Activated CD8-positive, alpha-beta T cell treated with anti-CD3 and anti-CD28 coated beads, Interleukin-2, amount 10 ng/mL, durations not matched to agents 7 days and 5 days (primary cell): ENCODE results near the gene RHOB. TPM values are rescaled to one million over a fixed set of nuclear protein-coding genes. Genes with fewer than 3 reads are reported as not detected.

ENCODE experiments used
- ATAC-seq: fragments of 150-1000 bp; cut with Tn5 transposase; one replicate; pipeline ENCODE4 v1.10.0; 2021; ENCODE audit warnings: moderate library complexity
- CTCF ChIA-PET: fragments of 350-600 bp; sonication (Branson Sonifier 250); formaldehyde crosslinking; loops from one replicate; lab custom pipeline; 2021; ENCODE audit warnings: antibody characterized with exemption; lab: Charles Lee
- POLR2A ChIA-PET: fragments of 350-600 bp; sonication (Branson Sonifier 250); formaldehyde crosslinking; loops from one replicate; lab custom pipeline; 2021; ENCODE audit warnings: antibody characterized with exemption; lab: Charles Lee
- DNase-seq: peaks from one replicate; pipeline ENCODE4 v3.0.0-alpha.2; 2020
- H3K27ac Mint-ChIP-seq: one replicate; pipeline ENCODE4 v1.8.0; 2021; ENCODE audit warnings: mild to moderate bottlenecking, mixed read lengths
- H3K27me3 Mint-ChIP-seq: one replicate; pipeline ENCODE4 v1.8.0; 2021; ENCODE audit warnings: low read depth, mixed read lengths
- H3K36me3 Mint-ChIP-seq: one replicate; pipeline ENCODE4 v1.8.0; 2021; ENCODE audit warnings: low read depth, mixed read lengths
- H3K4me1 Mint-ChIP-seq: one replicate; pipeline ENCODE4 v1.8.0; 2021; ENCODE audit warnings: low read depth, mixed read lengths
- H3K4me3 Mint-ChIP-seq: one replicate; pipeline ENCODE4 v1.8.0; 2021; ENCODE audit warnings: mild to moderate bottlenecking, mixed read lengths
- H3K9me3 Mint-ChIP-seq: one replicate; pipeline ENCODE4 v1.8.0; 2022; ENCODE audit warnings: mixed read lengths; ENCODE audit not compliant: insufficient read depth
- total RNA-seq, 2 experiments: library from RNA; stranded (reverse); gene quantifications; one replicate each; pipeline ENCODE4 v1.2.3, GENCODE V29; 2021

Gene RHOB
- total RNA-seq, 2 experiments from 2014 or later, result 1.2 to 1.3 TPM

- Mint-ChIP-seq H3K4me3 (no peak overlapping the region), H3K4me1 (no peaks in the 10 kb centered on the region)
- CTCF ChIA-PET, result no interaction called here
Measured at GRCh38 chr2:20471902-20472559, 25.2 kb downstream of the RHOB start.

GRCh38 chr2:20472569-20472968 is 25.7 kb downstream of the RHOB start:
- CTCF ChIA-PET, result no interaction called here

More at GRCh38 chr2:20471902-20472559, 25.2 kb downstream of the RHOB start:
- no peaks in the 10 kb centered on the region for H3K36me3 Mint-ChIP-seq
- ATAC-seq (no peak), DNase-seq (no peak)
- no peak overlapping the region for H3K27ac Mint-ChIP-seq
- no peaks in the 10 kb centered on the region for H3K9me3 Mint-ChIP-seq
- H3K27me3 Mint-ChIP-seq, result peaks cover 3% of the 10 kb centered on the region
- POLR2A ChIA-PET, result no interaction called here

GRCh38 chr2:20473128-20473527 is 26.3 kb downstream of the RHOB start:
- no peak for ATAC-seq

More at GRCh38 chr2:20472569-20472968, 25.7 kb downstream of the RHOB start:
- no peak for ATAC-seq
- no peak overlapping the region for H3K4me3 Mint-ChIP-seq
- H3K27ac Mint-ChIP-seq, result no peak overlapping the region
- DNase-seq, result no peak
- H3K9me3 Mint-ChIP-seq, result no peaks in the 10 kb centered on the region
- H3K36me3 Mint-ChIP-seq, result no peaks in the 10 kb centered on the region
- H3K27me3 Mint-ChIP-seq, result peaks cover 3% of the 10 kb centered on the region
- no peaks in the 10 kb centered on the region for H3K4me1 Mint-ChIP-seq
- POLR2A ChIA-PET, result no interaction called here

GRCh38 chr2:20474757-20475566 is 28.1 kb downstream of the RHOB start:
- no peaks in the 10 kb centered on the region for H3K4me1 Mint-ChIP-seq
- ATAC-seq, result no peak
- POLR2A ChIA-PET, result no interaction called here
- no peak for DNase-seq
- CTCF ChIA-PET, result no interaction called here
- no peaks in the 10 kb centered on the region for H3K36me3 Mint-ChIP-seq
- no peaks in the 10 kb centered on the region for H3K9me3 Mint-ChIP-seq
- peaks cover 3% of the 10 kb centered on the region for H3K27me3 Mint-ChIP-seq
- no peak overlapping the region for H3K4me3 Mint-ChIP-seq
- H3K27ac Mint-ChIP-seq, result no peak overlapping the region

More at GRCh38 chr2:20473128-20473527, 26.3 kb downstream of the RHOB start:
- Mint-ChIP-seq H3K27ac (no peak overlapping the region), H3K27me3 (peaks cover 3% of the 10 kb centered on the region), H3K9me3 (no peaks in the 10 kb centered on the region), H3K4me1 (no peaks in the 10 kb centered on the region), H3K4me3 (no peak overlapping the region), H3K36me3 (no peaks in the 10 kb centered on the region)
- ChIA-PET CTCF (no interaction called here), POLR2A (no interaction called here)
- no peak for DNase-seq

- H3K4me1 Mint-ChIP-seq, result no peaks in the 10 kb centered on the region
- no peak for ATAC-seq
- no peak for DNase-seq
- H3K9me3 Mint-ChIP-seq, result no peaks in the 10 kb centered on the region
- no peaks in the 10 kb centered on the region for H3K27me3 Mint-ChIP-seq
- CTCF ChIA-PET, result no interaction called here
- no peaks in the 10 kb centered on the region for H3K36me3 Mint-ChIP-seq
- H3K4me3 Mint-ChIP-seq, result no peak overlapping the region
- POLR2A ChIA-PET, result no interaction called here
- no peak overlapping the region for H3K27ac Mint-ChIP-seq
Measured at GRCh38 chr2:20475567-20475952, 28.7 kb downstream of the RHOB start.

- ATAC-seq, result no peak
- ChIA-PET CTCF (no interaction called here), POLR2A (no interaction called here)
- H3K27me3 Mint-ChIP-seq, result no peaks in the 10 kb centered on the region
- H3K4me3 Mint-ChIP-seq, result no peak overlapping the region
- H3K9me3 Mint-ChIP-seq, result no peaks in the 10 kb centered on the region
- H3K36me3 Mint-ChIP-seq, result no peaks in the 10 kb centered on the region
- no peaks in the 10 kb centered on the region for H3K4me1 Mint-ChIP-seq
- no peak for DNase-seq
- no peak overlapping the region for H3K27ac Mint-ChIP-seq
Measured at GRCh38 chr2:20476481-20476880, 29.6 kb downstream of the RHOB start.

GRCh38 chr2:20476950-20477349 is 30.1 kb downstream of the RHOB start:
- ChIA-PET CTCF (no interaction called here), POLR2A (no interaction called here)
- H3K27me3 Mint-ChIP-seq, result peaks cover under 1% of the 10 kb centered on the region
- no peaks in the 10 kb centered on the region for H3K4me1 Mint-ChIP-seq
- no peak for ATAC-seq
- no peaks in the 10 kb centered on the region for H3K36me3 Mint-ChIP-seq
- no peak for DNase-seq
- no peak overlapping the region for H3K4me3 Mint-ChIP-seq
- no peaks in the 10 kb centered on the region for H3K9me3 Mint-ChIP-seq
- no peak overlapping the region for H3K27ac Mint-ChIP-seq

GRCh38 chr2:20478961-20479360 is 32.1 kb downstream of the RHOB start:
- CTCF ChIA-PET, result no interaction called here
- H3K27ac Mint-ChIP-seq, result no peak overlapping the region
- POLR2A ChIA-PET, result no interaction called here

GRCh38 chr2:20479835-20480234 is 33.0 kb downstream of the RHOB start:
- no peak overlapping the region for H3K4me3 Mint-ChIP-seq
- POLR2A ChIA-PET, result no interaction called here
- H3K27ac Mint-ChIP-seq, result no peak overlapping the region
- peaks cover 4% of the 10 kb centered on the region for H3K27me3 Mint-ChIP-seq
- H3K4me1 Mint-ChIP-seq, result no peaks in the 10 kb centered on the region
- no peaks in the 10 kb centered on the region for H3K9me3 Mint-ChIP-seq
- CTCF ChIA-PET, result no interaction called here
- ATAC-seq (no peak), DNase-seq (no peak)
- H3K36me3 Mint-ChIP-seq, result no peaks in the 10 kb centered on the region

More at GRCh38 chr2:20478961-20479360, 32.1 kb downstream of the RHOB start:
- Mint-ChIP-seq H3K4me1 (no peaks in the 10 kb centered on the region), H3K36me3 (no peaks in the 10 kb centered on the region), H3K9me3 (no peaks in the 10 kb centered on the region), H3K4me3 (no peak overlapping the region), H3K27me3 (peaks cover 4% of the 10 kb centered on the region)
- DNase-seq, result no peak
- ATAC-seq, result no peak

GRCh38 chr2:20480913-20481312 is 34.0 kb downstream of the RHOB start:
- H3K4me3 Mint-ChIP-seq, result no peak overlapping the region
- no peaks in the 10 kb centered on the region for H3K4me1 Mint-ChIP-seq
- H3K27ac Mint-ChIP-seq, result no peak overlapping the region
- H3K36me3 Mint-ChIP-seq, result no peaks in the 10 kb centered on the region
- peaks cover 4% of the 10 kb centered on the region for H3K27me3 Mint-ChIP-seq
- ATAC-seq, result no peak
- DNase-seq, result no peak
- H3K9me3 Mint-ChIP-seq, result no peaks in the 10 kb centered on the region
- ChIA-PET CTCF (no interaction called here), POLR2A (no interaction called here)

GRCh38 chr2:20481798-20482405 is 35.0 kb downstream of the RHOB start:
- Mint-ChIP-seq H3K4me3 (no peak overlapping the region), H3K4me1 (no peaks in the 10 kb centered on the region), H3K9me3 (no peaks in the 10 kb centered on the region), H3K27me3 (peaks cover 4% of the 10 kb centered on the region), H3K36me3 (no peaks in the 10 kb centered on the region), H3K27ac (no peak overlapping the region)
- no peak for DNase-seq
- ChIA-PET CTCF (no interaction called here), POLR2A (no interaction called here)
- no peak for ATAC-seq

GRCh38 chr2:20482725-20483124 is 35.9 kb downstream of the RHOB start:
- ATAC-seq (no peak), DNase-seq (no peak)
- Mint-ChIP-seq H3K9me3 (no peaks in the 10 kb centered on the region), H3K4me3 (no peak overlapping the region), H3K27ac (no peak overlapping the region), H3K27me3 (peaks cover 4% of the 10 kb centered on the region), H3K4me1 (no peaks in the 10 kb centered on the region), H3K36me3 (no peaks in the 10 kb centered on the region)
- ChIA-PET POLR2A (no interaction called here), CTCF (no interaction called here)
